OCI-M1 (cell line): ENCODE measurements around the gene HAT1.
"Not testable (repeated sequence)": the region's sequence is repeated elsewhere in the genome, so short reads cannot be mapped to it uniquely, and the experiment has no call there.

Source experiments
- DNase-seq: peaks from one replicate; lab custom pipeline; 2025; lab: John Stamatoyannopoulos, UW

The HAT1 gene

DNA sequence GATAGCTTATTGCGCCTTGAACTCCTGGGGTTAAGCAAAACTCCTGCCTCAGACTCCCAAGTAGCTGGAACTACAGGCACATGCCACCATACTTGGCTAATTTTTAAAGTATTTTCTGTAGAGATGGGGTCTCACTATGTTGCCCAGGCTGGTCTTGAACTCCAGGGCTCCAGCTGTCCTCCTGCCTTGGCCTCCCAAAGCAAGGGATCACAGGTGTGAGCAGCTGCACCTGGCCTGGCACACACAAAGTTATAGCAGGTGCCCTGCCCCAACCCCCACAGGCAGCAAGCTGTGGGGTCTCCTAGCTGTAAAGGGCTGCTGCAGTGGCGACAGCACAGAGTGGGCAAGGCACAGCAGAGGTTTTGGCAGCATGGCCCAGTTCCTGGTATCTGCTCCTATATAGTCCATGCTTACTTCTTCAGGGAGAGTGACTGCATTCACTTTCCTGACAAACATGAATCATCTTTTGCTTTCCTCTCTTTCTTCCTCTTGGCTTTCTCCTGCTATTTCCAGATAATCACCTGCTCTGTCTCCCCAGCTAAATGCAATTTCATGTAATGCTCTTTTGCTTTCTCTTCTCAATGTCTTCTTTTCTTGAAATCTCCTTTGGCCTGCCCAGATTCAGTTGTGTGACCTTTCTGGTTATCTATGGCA lies 50.2 kb downstream of the HAT1 start:
- peak; percentile 17 for DNase-seq

DNA sequence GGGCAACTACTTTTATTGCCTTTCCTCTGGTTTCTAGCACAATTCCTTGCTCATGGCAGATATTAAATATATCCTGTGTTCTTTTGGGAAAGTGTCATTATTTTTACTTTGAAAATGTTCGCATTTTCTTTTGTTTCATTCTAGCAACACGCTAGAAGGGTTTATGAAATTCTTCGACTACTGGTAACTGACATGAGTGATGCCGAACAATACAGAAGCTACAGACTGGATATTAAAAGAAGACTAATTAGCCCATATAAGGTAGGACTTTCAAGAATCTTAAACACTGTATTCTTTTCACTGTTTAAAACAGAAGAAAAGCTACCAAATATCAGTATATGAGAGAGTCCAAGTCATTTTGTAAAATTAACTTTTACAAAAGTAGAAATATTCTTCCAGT lies 56.8 kb downstream of the HAT1 start:
- DNase-seq = no peak

DNA sequence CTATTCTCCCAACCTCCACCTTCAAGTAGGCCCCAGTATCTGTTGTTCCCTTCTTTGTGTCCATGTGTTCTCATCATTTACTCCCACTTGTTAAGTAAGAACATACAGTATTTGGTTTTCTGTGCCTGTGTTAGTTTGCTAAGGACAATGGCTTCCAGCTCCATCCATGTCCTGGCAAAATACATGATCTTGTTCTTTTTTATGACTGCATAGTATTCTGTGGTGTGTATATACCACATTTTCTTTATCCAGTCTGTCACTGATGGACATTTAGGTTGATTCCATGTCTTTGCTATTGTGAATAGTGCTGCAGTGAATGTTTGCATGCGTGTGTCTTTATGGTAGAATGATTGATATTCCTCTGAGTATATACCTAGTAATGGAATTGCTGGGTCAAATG lies 61.7 kb downstream of the HAT1 start:
- DNase-seq = not testable (repeated sequence)

- DNase-seq = no peak
Observed at GRCh38 chr2:171985076-171985475, 62.8 kb downstream of the HAT1 start.

- DNase-seq = no peak
Observed at GRCh38 chr2:171986778-171987177, 64.5 kb downstream of the HAT1 start.

GRCh38 chr2:171991027-171991426 lies 68.8 kb downstream of the HAT1 start:
- DNase-seq = no peak

DNA sequence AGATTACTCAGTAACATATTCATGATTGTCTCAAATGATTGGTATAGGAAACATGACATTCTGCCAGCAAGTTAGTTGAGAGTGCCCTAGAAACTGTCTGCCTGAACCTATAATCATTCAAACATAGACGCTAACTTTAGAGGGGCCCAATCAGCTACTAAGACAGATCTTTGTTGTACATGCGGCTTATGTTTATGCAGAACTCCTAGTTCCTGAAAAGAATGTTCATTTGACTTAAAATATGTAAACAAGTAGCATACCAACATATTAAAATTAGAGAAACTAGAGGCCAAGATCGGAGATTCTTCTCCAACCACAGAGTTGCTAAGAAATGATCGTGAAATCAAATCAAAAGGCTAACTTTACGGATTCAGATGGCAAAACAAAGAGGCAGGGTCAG lies 73.3 kb downstream of the HAT1 start:
- DNase-seq = no peak

- no peak for DNase-seq
Observed at GRCh38 chr2:171996021-171996420, 73.8 kb downstream of the HAT1 start.

GRCh38 chr2:171997031-171997430 lies 74.8 kb downstream of the HAT1 start:
- DNase-seq = not testable (repeated sequence)

- no peak for DNase-seq
Observed at GRCh38 chr2:171999161-171999560, 76.9 kb downstream of the HAT1 start.

- peak; percentile 95 for DNase-seq
Observed at GRCh38 chr2:171999604-172000469, 77.6 kb downstream of the HAT1 start, which contains the start of gene METAP1D. METAP1D (plus strand) TSS chr2:171999953; CDS start chr2:171999970, 17 bp downstream.

DNA sequence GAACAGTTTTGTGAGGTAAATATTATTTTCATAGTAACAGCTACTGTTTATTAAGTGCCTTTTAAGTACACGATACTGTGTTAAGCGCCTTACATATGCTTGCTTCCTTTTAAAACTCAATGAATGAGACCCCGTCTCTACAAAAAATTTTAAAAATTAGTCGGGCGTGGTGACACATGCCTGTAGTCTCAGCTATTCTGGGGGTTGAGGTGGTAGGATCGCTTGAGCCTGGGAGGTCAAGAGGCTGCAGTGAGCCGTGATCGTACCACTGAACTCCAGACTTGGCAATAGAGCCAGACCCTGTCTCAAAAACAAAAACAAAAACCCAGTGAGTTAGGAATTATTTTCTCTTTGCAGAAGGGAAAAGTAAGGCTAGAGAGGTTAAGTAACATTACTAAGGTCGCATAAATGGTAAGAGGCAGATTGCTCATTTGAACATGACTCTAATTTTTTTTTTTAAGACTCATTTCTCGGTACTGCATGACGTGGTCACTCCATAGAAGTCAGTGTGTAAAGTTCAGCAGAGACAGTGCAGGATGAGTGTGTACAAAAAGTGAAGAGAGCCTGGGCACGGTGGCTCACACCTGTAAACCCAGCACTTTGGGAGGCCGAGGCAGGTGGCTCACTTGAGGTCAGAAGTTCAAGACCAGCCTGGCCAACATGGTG lies 78.6 kb downstream of the HAT1 start:
- no peak for DNase-seq

- no peak for DNase-seq
Observed at GRCh38 chr2:172007372-172007771, 85.1 kb downstream of the HAT1 start.

DNA sequence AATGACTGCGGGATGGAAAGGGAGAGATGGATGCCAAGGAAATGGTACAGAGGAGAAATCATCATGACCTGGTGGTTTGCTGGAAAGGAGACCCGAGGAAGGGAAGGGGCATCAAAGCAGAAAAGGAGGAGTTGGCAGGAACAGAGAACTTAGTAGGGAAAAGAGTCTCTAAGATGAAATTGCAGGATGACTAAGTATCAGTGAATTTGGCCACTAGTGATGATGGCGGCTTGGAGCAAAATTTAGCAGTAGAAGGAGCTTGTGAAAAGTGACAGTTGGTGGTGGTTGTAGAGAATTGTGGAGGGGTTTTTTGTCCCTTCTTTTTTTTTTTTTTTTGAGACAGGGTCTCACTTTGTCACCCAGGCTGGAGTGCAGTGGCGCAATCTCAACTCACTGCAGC lies 87.6 kb downstream of the HAT1 start:
- no peak for DNase-seq

GRCh38 chr2:172011812-172012575 lies 89.7 kb downstream of the HAT1 start:
- no peak for DNase-seq

GRCh38 chr2:172012677-172013391 lies 90.6 kb downstream of the HAT1 start:
- no peak for DNase-seq

- DNase-seq = no peak
Observed at GRCh38 chr2:172013396-172013795, 91.1 kb downstream of the HAT1 start.

DNA sequence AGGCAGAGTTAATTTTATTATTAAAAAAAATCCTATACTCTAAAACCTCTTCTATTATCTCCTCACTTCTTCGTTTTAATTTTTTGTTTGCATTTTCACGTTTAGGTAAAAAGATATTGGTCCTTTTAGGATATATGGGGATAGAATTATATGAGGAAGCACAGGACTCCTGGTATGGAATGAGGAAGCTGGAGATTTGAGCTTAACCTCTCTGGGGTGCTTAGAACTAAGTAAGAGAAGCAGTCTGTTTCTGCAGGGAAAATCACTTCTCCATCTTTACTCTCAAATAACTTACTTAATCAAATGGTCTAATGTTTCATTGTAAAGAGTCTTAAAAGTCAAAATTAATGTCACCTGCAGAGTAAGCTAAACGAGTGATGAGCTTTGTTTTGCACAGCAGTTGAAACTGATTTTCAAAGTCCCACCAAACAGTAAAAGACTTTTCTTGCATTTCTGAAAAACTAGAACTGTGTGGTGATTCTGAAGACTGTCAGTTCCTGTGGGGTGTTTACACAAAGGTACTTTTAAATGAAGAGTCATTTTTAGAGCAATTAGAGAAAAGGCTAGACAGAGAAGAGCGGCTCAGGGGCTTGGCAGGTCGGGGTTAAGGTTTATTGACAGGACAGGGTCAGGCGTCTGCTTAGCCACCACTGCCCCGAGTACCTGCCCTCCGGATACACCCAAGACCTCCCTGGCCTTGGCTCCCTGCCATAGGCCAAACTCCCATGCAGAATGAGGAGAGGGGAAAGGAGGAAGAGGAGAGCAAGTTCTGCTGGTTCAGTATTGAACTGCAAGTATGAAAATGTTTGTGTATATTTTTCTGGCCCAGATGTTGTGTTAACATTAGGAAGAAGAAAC lies 99.0 kb downstream of the HAT1 start:
- peak; percentile 23 for DNase-seq

DNA sequence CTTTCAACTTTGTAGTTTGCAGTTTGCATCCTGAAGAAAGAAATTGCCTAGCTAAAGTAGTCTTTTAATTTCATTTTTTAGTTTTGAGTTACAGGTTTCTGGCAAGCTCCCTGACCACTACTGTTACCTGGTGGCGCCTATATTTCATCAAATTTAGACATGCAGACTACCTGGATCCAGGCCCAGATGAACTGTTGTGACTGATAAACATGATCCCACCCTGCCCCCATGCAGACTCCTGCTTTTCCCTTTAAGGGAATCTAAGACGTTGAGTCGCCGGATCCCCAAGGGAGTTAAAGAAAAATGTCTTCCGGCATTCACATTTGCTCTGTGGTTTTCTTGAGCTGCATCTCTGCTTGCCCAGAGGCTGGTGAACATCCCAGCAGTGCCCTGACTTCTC lies 99.7 kb downstream of the HAT1 start:
- DNase-seq = no peak

GRCh38 chr2:172031536-172031935 lies 109.3 kb downstream of the HAT1 start:
- DNase-seq = no peak
